Stomach (tissue), 4 donors: Measurements from ENCODE around the gene ATP10B.

Experiments
- POLR2AphosphoS5 ChIP-seq, 3 donors: sonication (generic); formaldehyde crosslinking; IDR thresholded peaks; one replicate each; pipeline ENCODE4 v1.6.1; 2016; ENCODE audit warnings: antibody characterized with exemption in 3 of 3
- TF ChIP-seq, protein P1 (sequence below), 7 experiments: fragments of 450-650 bp in 4 of 7; fragments of 200-600 bp in 3 of 7; sonication (generic) in 3 of 7; IDR thresholded peaks; one replicate each; pipeline ENCODE4 v1.5.1; 2016 to 2019; ENCODE audit warnings: antibody characterized with exemption in 7 of 7, control low read depth in 2 of 7, mild to moderate bottlenecking in 1 of 7

DNA sequence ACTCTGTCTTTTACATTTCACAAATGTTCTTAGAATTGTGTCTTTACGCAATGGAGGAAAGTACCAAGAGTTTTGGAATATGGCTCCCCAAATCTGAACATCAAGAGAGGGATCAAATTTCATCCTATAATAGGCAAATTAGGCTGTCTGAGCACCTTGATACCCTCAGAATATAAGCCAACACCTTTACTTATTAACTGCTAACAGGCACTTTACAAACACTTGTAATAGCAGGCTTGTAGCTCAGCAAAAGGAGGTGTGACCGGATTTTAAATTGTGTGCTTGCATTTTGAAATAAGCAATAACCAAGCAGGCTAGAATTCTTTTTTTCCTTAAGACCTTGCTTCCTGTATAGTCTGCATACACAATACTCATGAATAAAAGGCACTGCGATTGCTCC is 92.0 kb downstream of the ATP10B start:
- TF ChIP-seq, protein P1, sequence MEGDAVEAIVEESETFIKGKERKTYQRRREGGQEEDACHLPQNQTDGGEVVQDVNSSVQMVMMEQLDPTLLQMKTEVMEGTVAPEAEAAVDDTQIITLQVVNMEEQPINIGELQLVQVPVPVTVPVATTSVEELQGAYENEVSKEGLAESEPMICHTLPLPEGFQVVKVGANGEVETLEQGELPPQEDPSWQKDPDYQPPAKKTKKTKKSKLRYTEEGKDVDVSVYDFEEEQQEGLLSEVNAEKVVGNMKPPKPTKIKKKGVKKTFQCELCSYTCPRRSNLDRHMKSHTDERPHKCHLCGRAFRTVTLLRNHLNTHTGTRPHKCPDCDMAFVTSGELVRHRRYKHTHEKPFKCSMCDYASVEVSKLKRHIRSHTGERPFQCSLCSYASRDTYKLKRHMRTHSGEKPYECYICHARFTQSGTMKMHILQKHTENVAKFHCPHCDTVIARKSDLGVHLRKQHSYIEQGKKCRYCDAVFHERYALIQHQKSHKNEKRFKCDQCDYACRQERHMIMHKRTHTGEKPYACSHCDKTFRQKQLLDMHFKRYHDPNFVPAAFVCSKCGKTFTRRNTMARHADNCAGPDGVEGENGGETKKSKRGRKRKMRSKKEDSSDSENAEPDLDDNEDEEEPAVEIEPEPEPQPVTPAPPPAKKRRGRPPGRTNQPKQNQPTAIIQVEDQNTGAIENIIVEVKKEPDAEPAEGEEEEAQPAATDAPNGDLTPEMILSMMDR (IDR thresholded peaks at IDR 0.05): no peak
- TF ChIP-seq POLR2AphosphoS5 (IDR thresholded peaks at IDR 0.05): no peak
